WTC11 (cell line): ENCODE data around the gene GPC2. TPM values are rescaled to one million over a fixed set of nuclear protein-coding genes. Genes with fewer than 3 reads are reported as not detected.

ENCODE experiments used
- ATAC-seq: fragments of 200-7000 bp; cut with Tn5 transposase; 2 replicates; pipeline ENCODE4 v1.10.0; 2021; ENCODE audit warnings: mild to moderate bottlenecking, moderate library complexity
- CTCF ChIA-PET: fragments of 300-600 bp; sonication (Branson Sonifier 250); formaldehyde crosslinking; loops from one replicate; lab custom pipeline; 2021; ENCODE audit warnings: antibody characterized with exemption; lab: Charles Lee
- POLR2A ChIA-PET: fragments of 350-600 bp; sonication (Branson Sonifier 250); formaldehyde crosslinking; loops from one replicate; lab custom pipeline; 2021; ENCODE audit warnings: antibody characterized with exemption; lab: Charles Lee
- DNase-seq: peaks from one replicate; pipeline ENCODE4 v3.0.0; 2021; ENCODE audit warnings: low spot score
- H3K27ac Mint-ChIP-seq: 2 replicates; pipeline ENCODE4 v1.8.0; 2021; ENCODE audit warnings: mixed read lengths
- H3K27me3 Mint-ChIP-seq: 2 replicates; pipeline ENCODE4 v1.8.0; 2021; ENCODE audit warnings: low read depth, mild to moderate bottlenecking, moderate library complexity, mixed read lengths
- H3K36me3 Mint-ChIP-seq: 2 replicates; pipeline ENCODE4 v1.8.0; 2021; ENCODE audit warnings: mixed read lengths
- H3K4me1 Mint-ChIP-seq: 2 replicates; pipeline ENCODE4 v1.8.0; 2022; ENCODE audit warnings: mixed read lengths
- H3K4me3 Mint-ChIP-seq: 2 replicates; pipeline ENCODE4 v1.8.0; 2021; ENCODE audit warnings: mild to moderate bottlenecking, moderate library complexity, mixed read lengths
- H3K9me3 Mint-ChIP-seq: 2 replicates; pipeline ENCODE4 v1.8.0; 2021; ENCODE audit warnings: mixed read lengths
- AR ChIP-seq: fragments of 250-450 bp; sonication (Bioruptor Pico); IDR thresholded peaks from 2 replicates; pipeline ENCODE4 v1.9.0; 2021; ENCODE audit warnings: mild to moderate bottlenecking
- CTCF ChIP-seq: fragments of 200-600 bp; IDR thresholded peaks from 2 replicates; pipeline ENCODE4 v1.8.0; 2022; ENCODE audit warnings: antibody characterized with exemption
- EMX1 ChIP-seq: fragments of 250-450 bp; sonication (Bioruptor Pico); IDR thresholded peaks from 2 replicates; pipeline ENCODE4 v1.8.0; 2021; ENCODE audit warnings: mild to moderate bottlenecking
- GTF2I ChIP-seq: fragments of 250-450 bp; sonication (Bioruptor Pico); conservative IDR thresholded peaks from 2 replicates; pipeline ENCODE4 v1.4.0; 2021; ENCODE audit warnings: mild to moderate bottlenecking
- JAZF1 ChIP-seq: fragments of 250-450 bp; sonication (Bioruptor Pico); IDR thresholded peaks from 2 replicates; pipeline ENCODE4 v1.9.0; 2021; ENCODE audit warnings: moderate library complexity, mild to moderate bottlenecking, inconsistent platforms
- JUN ChIP-seq: sonication (generic); formaldehyde crosslinking; IDR thresholded peaks from 2 replicates; pipeline ENCODE4 v1.8.0; 2023; ENCODE audit warnings: mild to moderate bottlenecking, missing genetic modification reagents
- MXD4 ChIP-seq: fragments of 250-450 bp; sonication (Bioruptor Pico); IDR thresholded peaks from 2 replicates; pipeline ENCODE4 v1.8.0; 2021; ENCODE audit warnings: mild to moderate bottlenecking, moderate library complexity, borderline replicate concordance
- NFE2L1 ChIP-seq: sonication (generic); formaldehyde crosslinking; IDR thresholded peaks from 2 replicates; pipeline ENCODE4 v1.8.1; 2023; ENCODE audit warnings: missing genetic modification reagents
- NFYB ChIP-seq: sonication (generic); formaldehyde crosslinking; conservative IDR thresholded peaks from 2 replicates; pipeline ENCODE4 v1.8.0; 2022; ENCODE audit warnings: low read depth, missing genetic modification reagents
- PRRX2 ChIP-seq: fragments of 250-450 bp; sonication (Bioruptor Pico); IDR thresholded peaks from 2 replicates; pipeline ENCODE4 v1.8.0; 2021; ENCODE audit warnings: mild to moderate bottlenecking
- SMAD3 ChIP-seq: sonication (generic); formaldehyde crosslinking; IDR thresholded peaks from 2 replicates; pipeline ENCODE4 v1.8.0; 2022; ENCODE audit warnings: missing genetic modification reagents, mild to moderate bottlenecking, borderline replicate concordance
- TCF7 ChIP-seq: sonication (generic); formaldehyde crosslinking; IDR thresholded peaks from 2 replicates; pipeline ENCODE4 v1.8.0; 2022; ENCODE audit warnings: mild to moderate bottlenecking, low read depth, missing genetic modification reagents, moderate library complexity
- TEAD1 ChIP-seq: sonication (generic); formaldehyde crosslinking; IDR thresholded peaks from 2 replicates; pipeline ENCODE4 v1.8.0; 2022; ENCODE audit warnings: mild to moderate bottlenecking, missing genetic modification reagents
- USF2 ChIP-seq: sonication (generic); formaldehyde crosslinking; IDR thresholded peaks from 2 replicates; pipeline ENCODE4 v1.8.1; 2023; ENCODE audit warnings: mild to moderate bottlenecking, missing genetic modification reagents, moderate library complexity
- ZBTB43 ChIP-seq: sonication (generic); formaldehyde crosslinking; IDR thresholded peaks from 2 replicates; pipeline ENCODE4 v1.8.1; 2023; ENCODE audit warnings: mild to moderate bottlenecking, missing genetic modification reagents
- ZNF263 ChIP-seq: sonication (generic); formaldehyde crosslinking; IDR thresholded peaks from 2 replicates; pipeline ENCODE4 v1.8.1; 2022; ENCODE audit warnings: low read depth, mild to moderate bottlenecking, moderate library complexity, missing genetic modification reagents
- total RNA-seq: library from RNA; stranded (reverse); gene quantifications from 3 replicates; pipeline ENCODE4 v1.2.3, GENCODE V29; 2021
- TF ChIP-seq, protein P1 (sequence below): sonication (generic); formaldehyde crosslinking; IDR thresholded peaks from 2 replicates; pipeline ENCODE4 v1.8.1; 2023; ENCODE audit warnings: mild to moderate bottlenecking, missing genetic modification reagents, moderate library complexity
- TF ChIP-seq, protein P2 (sequence below): sonication (generic); formaldehyde crosslinking; IDR thresholded peaks from 2 replicates; pipeline ENCODE4 v1.8.1; 2022; ENCODE audit warnings: low read depth, missing genetic modification reagents, borderline replicate concordance

The GPC2 gene
- total RNA-seq, 1 experiment from 2014 or later, result 52.1 TPM

DNA sequence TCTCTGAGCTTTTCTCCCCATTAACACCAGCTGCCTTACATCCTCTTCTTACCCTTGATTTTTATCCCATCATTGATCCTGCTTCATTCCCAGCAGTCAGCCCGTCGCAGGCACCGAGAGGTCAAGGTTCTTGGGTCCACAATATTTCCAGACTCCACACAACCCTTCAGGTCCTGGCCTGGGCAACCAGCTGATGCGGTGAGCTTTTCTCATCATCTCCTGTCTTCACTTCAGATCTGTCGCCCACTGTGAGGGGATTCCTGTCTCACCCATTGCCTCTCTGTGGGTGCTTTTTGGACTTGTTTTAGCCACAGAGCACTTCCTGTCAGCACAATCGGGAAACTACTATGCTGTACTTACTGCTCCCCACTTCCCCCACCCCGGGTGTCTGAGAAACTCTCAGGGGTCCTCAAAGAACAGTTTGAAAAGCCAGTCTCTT lies 34.2 kb upstream of the GPC2 start:
- no peak for DNase-seq
- H3K4me3 Mint-ChIP-seq, result no peak overlapping the region
- POLR2A ChIA-PET, result interaction anchor here (1.0 to 1.5 kb wide), 2 partner anchors 11 to 18 kb away, joined by 3 read pairs; no protein-coding TSS in a partner anchor
- H3K27me3 Mint-ChIP-seq, result peaks cover 88% of the 10 kb centered on the region
- CTCF ChIA-PET, result interaction anchor here (1.2 kb wide), 1 partner anchor 43 kb away, joined by 6 read pairs; the partner anchor contains the start of gene GAL3ST4
- H3K9me3 Mint-ChIP-seq, result no peaks in the 10 kb centered on the region
- no peak for ATAC-seq
- H3K27ac Mint-ChIP-seq, result no peak overlapping the region
- TF ChIP-seq GTF2I (CRISPR knock-in tag), result no peak
- TF ChIP-seq TEAD1 (CRISPR knock-in tag), result no peak
- TF ChIP-seq ZBTB43 (CRISPR knock-in tag), result no peak
- no peak for TF ChIP-seq CTCF
- no peak for TF ChIP-seq SMAD3
- no peak for TF ChIP-seq EMX1 (CRISPR knock-in tag)
- TF ChIP-seq MXD4 (CRISPR knock-in tag), result no peak
- TF ChIP-seq, protein P1, sequence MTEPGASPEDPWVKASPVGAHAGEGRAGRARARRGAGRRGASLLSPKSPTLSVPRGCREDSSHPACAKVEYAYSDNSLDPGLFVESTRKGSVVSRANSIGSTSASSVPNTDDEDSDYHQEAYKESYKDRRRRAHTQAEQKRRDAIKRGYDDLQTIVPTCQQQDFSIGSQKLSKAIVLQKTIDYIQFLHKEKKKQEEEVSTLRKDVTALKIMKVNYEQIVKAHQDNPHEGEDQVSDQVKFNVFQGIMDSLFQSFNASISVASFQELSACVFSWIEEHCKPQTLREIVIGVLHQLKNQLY (CRISPR knock-in tag), result no peak
- TF ChIP-seq NFE2L1 (CRISPR knock-in tag), result no peak
- no peak for TF ChIP-seq ZNF263 (CRISPR knock-in tag)
- TF ChIP-seq AR, result no peak
- no peak for TF ChIP-seq PRRX2 (CRISPR knock-in tag)
- no peak for TF ChIP-seq JAZF1 (CRISPR knock-in tag)
- no peak for TF ChIP-seq USF2 (CRISPR knock-in tag)
- no peak for TF ChIP-seq JUN (CRISPR knock-in tag)
- peaks cover 7% of the 10 kb centered on the region; the same call in 1 of the 2 replicates for H3K4me1 Mint-ChIP-seq
- H3K36me3 Mint-ChIP-seq, result no peaks in the 10 kb centered on the region

DNA sequence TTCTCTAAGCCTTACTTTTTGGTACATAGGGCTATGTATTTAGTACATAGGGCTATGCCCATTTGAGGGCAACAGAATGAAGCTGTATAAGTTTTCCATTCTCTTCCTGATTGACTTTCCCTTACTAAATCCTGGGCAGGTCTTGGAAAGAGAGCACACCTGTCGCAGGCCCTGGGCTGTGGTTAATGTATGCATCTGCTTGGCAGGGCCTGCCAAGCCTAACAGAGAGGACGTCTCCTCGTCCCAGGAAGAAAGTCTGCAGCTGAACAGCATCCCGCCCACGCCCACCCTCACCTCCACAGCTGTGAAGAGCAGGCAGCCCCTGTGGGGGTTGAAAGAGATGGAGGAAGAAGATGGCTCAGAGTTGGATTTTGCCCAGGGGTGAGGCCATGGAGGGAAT lies 33.6 kb upstream of the GPC2 start:
- no peaks in the 10 kb centered on the region for H3K9me3 Mint-ChIP-seq
- peaks cover 90% of the 10 kb centered on the region for H3K27me3 Mint-ChIP-seq
- TF ChIP-seq, protein P2, sequence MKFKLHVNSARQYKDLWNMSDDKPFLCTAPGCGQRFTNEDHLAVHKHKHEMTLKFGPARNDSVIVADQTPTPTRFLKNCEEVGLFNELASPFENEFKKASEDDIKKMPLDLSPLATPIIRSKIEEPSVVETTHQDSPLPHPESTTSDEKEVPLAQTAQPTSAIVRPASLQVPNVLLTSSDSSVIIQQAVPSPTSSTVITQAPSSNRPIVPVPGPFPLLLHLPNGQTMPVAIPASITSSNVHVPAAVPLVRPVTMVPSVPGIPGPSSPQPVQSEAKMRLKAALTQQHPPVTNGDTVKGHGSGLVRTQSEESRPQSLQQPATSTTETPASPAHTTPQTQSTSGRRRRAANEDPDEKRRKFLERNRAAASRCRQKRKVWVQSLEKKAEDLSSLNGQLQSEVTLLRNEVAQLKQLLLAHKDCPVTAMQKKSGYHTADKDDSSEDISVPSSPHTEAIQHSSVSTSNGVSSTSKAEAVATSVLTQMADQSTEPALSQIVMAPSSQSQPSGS (CRISPR knock-in tag), result no peak
- no peak for TF ChIP-seq NFYB
- TF ChIP-seq TCF7, result no peak
- ATAC-seq, result no peak
- no peak overlapping the region for H3K4me3 Mint-ChIP-seq
- no peak for DNase-seq
- CTCF ChIA-PET, result interaction anchor here (1.2 to 1.5 kb wide), 2 partner anchors 33 to 42 kb away, joined by 5 to 6 read pairs; partner anchors contain the start of genes GAL3ST4, GPC2 and STAG3
- H3K36me3 Mint-ChIP-seq, result no peaks in the 10 kb centered on the region
- H3K27ac Mint-ChIP-seq, result no peak overlapping the region
- H3K4me1 Mint-ChIP-seq, result peaks cover 7% of the 10 kb centered on the region; the same call in 1 of the 2 replicates
- POLR2A ChIA-PET, result interaction anchor here (1.0 to 1.5 kb wide), 2 partner anchors 11 to 17 kb away, joined by 3 read pairs; no protein-coding TSS in a partner anchor
